Neural progenitor cell (in vitro differentiated cells): Measurements from ENCODE around the gene SLC9A3. TPM values are rescaled to one million over a fixed set of nuclear protein-coding genes. Genes with fewer than 3 reads are reported as not detected.

ENCODE experiments used
- DNase-seq: peaks from one replicate; pipeline ENCODE4 v3.0.0-alpha.2; 2016; ENCODE audit warnings: low spot score
- H2AFZ ChIP-seq: fragments of 200-600 bp; sonication (generic); replicated peaks from 2 replicates; pipeline ENCODE4 v1.6.1; 2016; ENCODE audit warnings: antibody characterized with exemption
- H3F3A ChIP-seq: fragments of 200-600 bp; sonication (generic); 2 replicates; pipeline ENCODE4 v1.6.1; 2016; ENCODE audit warnings: antibody characterized with exemption, low read depth
- H3K27ac ChIP-seq: fragments of 200-600 bp; sonication (generic); 2 replicates; pipeline ENCODE4 v1.5.1; 2016; ENCODE audit warnings: mild to moderate bottlenecking
- H3K27me3 ChIP-seq: fragments of 200-600 bp; sonication (generic); 2 replicates; pipeline ENCODE4 v1.6.1; 2016; ENCODE audit warnings: mild to moderate bottlenecking, moderate library complexity
- H3K36me3 ChIP-seq: fragments of 200-600 bp; sonication (generic); 2 replicates; pipeline ENCODE4 v1.5.1; 2016
- H3K4me1 ChIP-seq: fragments of 200-600 bp; sonication (generic); 2 replicates; pipeline ENCODE4 v1.6.1; 2016; ENCODE audit warnings: mixed run types
- H3K4me2 ChIP-seq: fragments of 200-600 bp; sonication (generic); 2 replicates; pipeline ENCODE4 v1.6.1; 2016
- H3K4me3 ChIP-seq: fragments of 200-600 bp; sonication (generic); 2 replicates; pipeline ENCODE4 v1.5.1; 2016
- H3K79me2 ChIP-seq: fragments of 200-600 bp; sonication (generic); 2 replicates; pipeline ENCODE4 v1.6.1; 2016; ENCODE audit warnings: low read depth
- H3K9ac ChIP-seq: fragments of 200-600 bp; sonication (generic); 2 replicates; pipeline ENCODE4 v1.6.1; 2016
- H3K9me3 ChIP-seq: fragments of 200-600 bp; sonication (generic); 2 replicates; pipeline ENCODE4 v1.5.1; 2016; ENCODE audit warnings: low read depth
- H4K20me1 ChIP-seq: fragments of 200-600 bp; sonication (generic); 2 replicates; pipeline ENCODE4 v1.6.1; 2016; ENCODE audit warnings: low read depth
- H3K27ac Mint-ChIP-seq: 3 replicates; pipeline ENCODE4 v1.8.0; 2021; ENCODE audit warnings: mixed read lengths
- H3K27me3 Mint-ChIP-seq: 2 replicates; pipeline ENCODE4 v1.8.0; 2022; ENCODE audit warnings: low read depth, mild to moderate bottlenecking, inconsistent platforms, moderate library complexity, mixed read lengths; ENCODE audit not compliant: insufficient read depth
- H3K36me3 Mint-ChIP-seq: 3 replicates; pipeline ENCODE4 v1.8.0; 2021; ENCODE audit warnings: mixed read lengths
- H3K4me1 Mint-ChIP-seq: 3 replicates; pipeline ENCODE4 v1.8.0; 2021; ENCODE audit warnings: mixed read lengths
- H3K4me3 Mint-ChIP-seq: 3 replicates; pipeline ENCODE4 v1.8.0; 2021; ENCODE audit warnings: mild to moderate bottlenecking, moderate library complexity, mixed read lengths
- H3K9me3 Mint-ChIP-seq: 3 replicates; pipeline ENCODE4 v1.8.0; 2020; ENCODE audit warnings: mixed read lengths
- EZH2 ChIP-seq: fragments of 200-600 bp; sonication (generic); IDR thresholded peaks from 2 replicates; pipeline ENCODE4 v1.6.1; 2017; ENCODE audit warnings: antibody characterized with exemption, mild to moderate bottlenecking, moderate library complexity
- EZH2phosphoT487 ChIP-seq: fragments of 200-600 bp; sonication (generic); IDR thresholded peaks from 2 replicates; pipeline ENCODE4 v1.6.1; 2017; ENCODE audit warnings: antibody characterized with exemption
- microRNA-seq: library from miRNA; unstranded; fragments of <30 nt; microRNA quantifications from one replicate; pipeline ENCODE4, GENCODE V29; 2016
- small RNA-seq: library from RNA; depleted of rRNA; stranded (forward); fragments of <200 nt; gene quantifications from one replicate; pipeline ENCODE3, GENCODE V24; 2015
- total RNA-seq: library from RNA; depleted of rRNA; stranded (reverse); fragments of >200 nt; gene quantifications from 2 replicates; pipeline ENCODE4 v1.2.3, GENCODE V29; 2015; ENCODE audit warnings: low replicate concordance
- TF ChIP-seq, protein P1 (sequence below): fragments of 200-600 bp; sonication (generic); IDR thresholded peaks from 2 replicates; pipeline ENCODE4 v1.5.1; 2017; ENCODE audit warnings: antibody characterized with exemption, mild to moderate bottlenecking

SLC9A3 gene
- total RNA-seq, 1 donor from 2014 or later = 1.4 TPM

DNA sequence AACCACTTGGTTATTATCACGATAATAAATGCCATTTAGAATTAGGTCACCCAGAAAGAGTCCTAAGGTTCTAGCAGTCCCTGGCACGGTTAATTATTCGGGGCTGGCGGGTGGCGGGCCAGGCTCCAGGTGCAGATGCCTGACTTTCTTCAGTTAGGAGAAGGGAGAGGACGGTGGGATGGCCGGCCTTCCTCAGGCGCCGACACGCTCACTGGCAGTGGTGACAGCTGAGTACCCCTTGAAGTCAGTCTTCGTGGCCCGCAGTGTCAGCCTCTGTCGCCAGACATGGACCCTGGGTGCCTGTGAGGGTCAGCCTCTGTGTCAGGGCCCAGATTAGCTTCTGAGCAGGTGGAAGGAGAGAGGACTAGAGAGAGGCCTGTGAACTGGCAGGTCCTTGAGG, 102.3 kb downstream of the SLC9A3 start:
- Mint-ChIP-seq H3K9me3 (peaks cover 2% of the 10 kb centered on the region), H3K36me3 (no peaks in the 10 kb centered on the region), H3K27me3 (peaks cover 22% of the 10 kb centered on the region), H3K27ac (no peak overlapping the region), H3K4me3 (no peak overlapping the region), H3K4me1 (peaks cover 23% of the 10 kb centered on the region)
- Histone ChIP-seq H3K9ac (no peak overlapping the region), H3K4me3 (no peak overlapping the region), H3K36me3 (no peaks in the 10 kb centered on the region), H3K27me3 (no peaks in the 10 kb centered on the region), H3K4me2 (no peak overlapping the region), H3K4me1 (no peaks in the 10 kb centered on the region), H4K20me1 (no peaks in the 10 kb centered on the region), H2AFZ (no peak overlapping the region), H3K79me2 (no peaks in the 10 kb centered on the region), H3K27ac (no peak overlapping the region), H3F3A (no peaks in the 10 kb centered on the region), H3K9me3 (no peaks in the 10 kb centered on the region)
- TF ChIP-seq, protein P1, sequence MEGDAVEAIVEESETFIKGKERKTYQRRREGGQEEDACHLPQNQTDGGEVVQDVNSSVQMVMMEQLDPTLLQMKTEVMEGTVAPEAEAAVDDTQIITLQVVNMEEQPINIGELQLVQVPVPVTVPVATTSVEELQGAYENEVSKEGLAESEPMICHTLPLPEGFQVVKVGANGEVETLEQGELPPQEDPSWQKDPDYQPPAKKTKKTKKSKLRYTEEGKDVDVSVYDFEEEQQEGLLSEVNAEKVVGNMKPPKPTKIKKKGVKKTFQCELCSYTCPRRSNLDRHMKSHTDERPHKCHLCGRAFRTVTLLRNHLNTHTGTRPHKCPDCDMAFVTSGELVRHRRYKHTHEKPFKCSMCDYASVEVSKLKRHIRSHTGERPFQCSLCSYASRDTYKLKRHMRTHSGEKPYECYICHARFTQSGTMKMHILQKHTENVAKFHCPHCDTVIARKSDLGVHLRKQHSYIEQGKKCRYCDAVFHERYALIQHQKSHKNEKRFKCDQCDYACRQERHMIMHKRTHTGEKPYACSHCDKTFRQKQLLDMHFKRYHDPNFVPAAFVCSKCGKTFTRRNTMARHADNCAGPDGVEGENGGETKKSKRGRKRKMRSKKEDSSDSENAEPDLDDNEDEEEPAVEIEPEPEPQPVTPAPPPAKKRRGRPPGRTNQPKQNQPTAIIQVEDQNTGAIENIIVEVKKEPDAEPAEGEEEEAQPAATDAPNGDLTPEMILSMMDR = no peak
- TF ChIP-seq EZH2phosphoT487 (no peak), EZH2 (no peak)
- DNase-seq = no peak

DNA sequence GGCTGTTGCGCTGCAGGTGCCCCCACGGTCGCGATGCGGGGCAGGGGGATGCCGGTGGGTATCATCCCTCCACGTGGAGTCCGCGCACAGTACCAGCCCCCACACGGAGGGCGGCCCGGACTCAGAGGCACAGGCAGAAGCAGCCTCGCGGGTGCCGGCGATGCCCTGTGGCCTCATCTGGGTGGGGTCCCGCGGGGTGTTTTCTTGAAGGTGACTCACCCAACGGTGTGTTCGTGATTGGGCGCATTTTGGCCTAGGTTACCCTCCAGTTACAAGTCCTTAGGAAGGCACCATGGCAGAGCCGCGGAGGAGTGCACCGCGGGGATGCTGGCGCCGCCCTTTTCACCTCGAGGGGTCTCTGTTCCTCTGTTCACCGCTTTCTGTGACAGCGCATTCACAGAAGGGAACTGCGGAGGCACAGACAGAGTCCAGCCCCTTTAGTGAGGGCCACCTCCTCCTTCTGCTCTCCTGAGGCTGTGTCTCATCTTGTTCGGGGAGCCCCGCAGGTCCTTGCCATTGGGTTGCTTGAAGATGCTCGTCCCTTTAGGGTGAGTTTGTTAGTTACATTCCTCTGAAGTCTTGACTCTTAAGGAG, 102.9 kb downstream of the SLC9A3 start:
- H3K4me2 ChIP-seq = no peak overlapping the region
- H4K20me1 ChIP-seq = no peaks in the 10 kb centered on the region
- H3K36me3 ChIP-seq = no peaks in the 10 kb centered on the region
- no peak overlapping the region for H3K4me3 Mint-ChIP-seq
- no peaks in the 10 kb centered on the region for H3K36me3 Mint-ChIP-seq
- no peak for DNase-seq
- H3K9ac ChIP-seq = no peak overlapping the region
- no peak overlapping the region for H3K27ac Mint-ChIP-seq
- peaks cover 24% of the 10 kb centered on the region for H3K27me3 Mint-ChIP-seq
- peaks cover 2% of the 10 kb centered on the region for H3K9me3 Mint-ChIP-seq
- H3K79me2 ChIP-seq = no peaks in the 10 kb centered on the region
- H3K27ac ChIP-seq = no peak overlapping the region
- H3K9me3 ChIP-seq = no peaks in the 10 kb centered on the region
- H3K27me3 ChIP-seq = no peaks in the 10 kb centered on the region
- peaks cover 28% of the 10 kb centered on the region for H3K4me1 Mint-ChIP-seq
- H3K4me1 ChIP-seq = no peaks in the 10 kb centered on the region
- no peak overlapping the region for H3K4me3 ChIP-seq
- no peaks in the 10 kb centered on the region for H3F3A ChIP-seq
- no peak overlapping the region for H2AFZ ChIP-seq
- TF ChIP-seq, protein P1 = no peak
- no peak for TF ChIP-seq EZH2phosphoT487
- no peak for TF ChIP-seq EZH2

DNA sequence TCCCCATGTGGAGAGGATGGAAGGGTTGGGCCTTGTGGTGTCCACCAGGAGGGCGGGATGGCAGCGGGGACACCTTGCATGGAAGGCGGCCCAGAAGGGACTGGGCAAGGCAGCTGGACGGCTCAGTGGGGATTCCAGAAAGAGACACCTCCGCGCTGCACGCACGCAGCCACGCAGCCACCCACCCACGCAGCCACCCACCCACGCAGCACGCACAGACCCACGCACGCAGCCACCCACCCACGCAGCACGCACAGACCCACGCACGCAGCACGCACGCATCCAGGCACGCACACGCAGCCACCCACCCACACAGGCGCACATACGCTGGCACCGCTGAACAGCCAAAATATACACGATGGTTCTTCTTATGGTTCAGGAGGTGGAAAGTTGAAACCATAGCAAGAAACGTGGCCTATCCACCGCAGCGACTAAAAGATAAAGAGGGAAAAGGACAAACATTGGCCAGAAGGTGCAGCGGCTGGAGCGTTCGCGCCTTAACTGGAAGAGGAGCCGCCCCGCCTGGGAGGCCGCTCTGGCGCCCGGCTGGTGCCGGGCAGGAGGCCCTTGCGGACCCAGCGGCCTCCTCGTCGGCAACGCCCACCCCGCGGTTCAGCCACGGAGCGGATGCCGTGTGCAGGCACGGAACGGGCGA, 103.5 kb downstream of the SLC9A3 start:
- DNase-seq = no peak
- Histone ChIP-seq H2AFZ (no peak overlapping the region), H3K9me3 (no peaks in the 10 kb centered on the region), H3K4me3 (no peak overlapping the region), H3K4me2 (no peak overlapping the region), H3K36me3 (no peaks in the 10 kb centered on the region), H3K9ac (no peak overlapping the region), H3K4me1 (peaks cover 3% of the 10 kb centered on the region), H3K79me2 (no peaks in the 10 kb centered on the region), H3K27ac (no peak overlapping the region), H4K20me1 (no peaks in the 10 kb centered on the region), H3F3A (no peaks in the 10 kb centered on the region), H3K27me3 (no peaks in the 10 kb centered on the region)
- Mint-ChIP-seq H3K27me3 (peaks cover 24% of the 10 kb centered on the region), H3K4me3 (no peak overlapping the region), H3K36me3 (no peaks in the 10 kb centered on the region), H3K9me3 (no peaks in the 10 kb centered on the region), H3K27ac (no peak overlapping the region), H3K4me1 (peaks cover 30% of the 10 kb centered on the region)
- TF ChIP-seq, protein P1 = no peak
- TF ChIP-seq EZH2phosphoT487 (no peak), EZH2 (no peak)

Small RNA genes lying within 50 kb of the gene (microRNA-seq; reads per million reads assigned to microRNA genes)
- not detected for gene MIR4456

Small RNA genes lying within 50 kb of the gene (small RNA-seq; reads per million reads assigned to genes)
- gene MIR4456 = not detected

Other genes with a start within 250 kb of the SLC9A3 start
- gene AHRR, start 202.7 kb downstream of the SLC9A3 start, total RNA-seq = 0.34 and 0.68 TPM in 2 replicates
- gene EXOC3, start 81.3 kb downstream of the SLC9A3 start, total RNA-seq = 19.2 and 37.6 TPM in 2 replicates
- gene CEP72, start 87.9 kb upstream of the SLC9A3 start, total RNA-seq = 17.2 and 21.5 TPM in 2 replicates
- gene TPPP, start 168.9 kb upstream of the SLC9A3 start, total RNA-seq = 0.87 TPM in 1 of 2 replicates, not detected in the other